Stimulated activated CD8-positive, alpha-beta memory T cell treated with anti-CD3 and anti-CD28 coated beads, Interleukin-4, amount 100 ng/mL, for 48 hours (primary cell): Measurements from ENCODE around the gene DOP1B.
"Not testable (repeated sequence)": the region's sequence is repeated elsewhere in the genome, so short reads cannot be mapped to it uniquely, and the experiment has no call there.

Experiments
- DNase-seq: peaks from one replicate; pipeline ENCODE4 v3.0.0-alpha.2; 2020

The DOP1B gene

GRCh38 chr21:36135391-36136102 lies 21.1 kb upstream of the DOP1B start:
- peak; percentile 74 for DNase-seq

- not testable (repeated sequence) for DNase-seq
These were observed 16.8 kb upstream of the DOP1B start for GRCh38 chr21:36139791-36140190.

GRCh38 chr21:36141513-36141925 lies 15.1 kb upstream of the DOP1B start:
- peak; percentile 87 for DNase-seq

- DNase-seq, result not testable (repeated sequence)
These were observed 12.4 kb upstream of the DOP1B start for GRCh38 chr21:36144233-36144632.

GRCh38 chr21:36145259-36145658 lies 11.4 kb upstream of the DOP1B start:
- no peak for DNase-seq

- DNase-seq, result no peak
These were observed 8.7 kb upstream of the DOP1B start for GRCh38 chr21:36147911-36148310.

GRCh38 chr21:36148886-36149285 lies 7.7 kb upstream of the DOP1B start:
- DNase-seq, result no peak

GRCh38 chr21:36149788-36150711 lies 6.6 kb upstream of the DOP1B start:
- no peak for DNase-seq

GRCh38 chr21:36155603-36156338 lies 853 bp upstream of the DOP1B start:
- DNase-seq, result no peak

GRCh38 chr21:36156339-36156814 lies 247 bp upstream of the DOP1B start:
- peak; percentile 100 for DNase-seq

GRCh38 chr21:36159356-36159921 lies 2.8 kb downstream of the DOP1B start:
- DNase-seq, result no peak

- DNase-seq, result no peak
These were observed 4.2 kb downstream of the DOP1B start for GRCh38 chr21:36160850-36161178.

- no peak for DNase-seq
These were observed 6.0 kb downstream of the DOP1B start for GRCh38 chr21:36162631-36163030.

GRCh38 chr21:36163750-36164741 lies 7.4 kb downstream of the DOP1B start:
- no peak for DNase-seq

GRCh38 chr21:36165356-36165755 lies 8.7 kb downstream of the DOP1B start:
- no peak for DNase-seq

GRCh38 chr21:36166705-36167104 lies 10.1 kb downstream of the DOP1B start:
- DNase-seq, result no peak

GRCh38 chr21:36167541-36167940 lies 10.9 kb downstream of the DOP1B start:
- no peak for DNase-seq

GRCh38 chr21:36169470-36170128 lies 13.0 kb downstream of the DOP1B start:
- DNase-seq, result no peak

- no peak for DNase-seq
These were observed 14.2 kb downstream of the DOP1B start for GRCh38 chr21:36170823-36171222.

GRCh38 chr21:36171336-36171735 lies 14.7 kb downstream of the DOP1B start:
- DNase-seq, result no peak

GRCh38 chr21:36171741-36172331 lies 15.2 kb downstream of the DOP1B start:
- no peak for DNase-seq
